Caco-2 (cell line): ENCODE measurements around the gene TMEM18. TPM values are rescaled to one million over a fixed set of nuclear protein-coding genes. Genes with fewer than 3 reads are reported as not detected.

Experiments
- BruUV-seq: library from RNA; stranded (reverse); fragments of 400-500 nt; replicated peaks from 2 replicates; lab custom pipeline; 2021; lab: Mats Ljungman, UMichigan
- CTCF ChIA-PET: fragments of 300-600 bp; sonication (Branson Sonifier 250); formaldehyde crosslinking; loops from one replicate; lab custom pipeline; 2022; ENCODE audit warnings: antibody characterized with exemption; lab: Charles Lee
- POLR2A ChIA-PET: fragments of 300-600 bp; sonication (Branson Sonifier 250); formaldehyde crosslinking; loops from one replicate; lab custom pipeline; 2022; ENCODE audit warnings: antibody characterized with exemption; lab: Charles Lee
- DNase-seq, 2 experiments: peaks; one replicate each; pipeline versions ENCODE4 v3.0.0 to v3.0.0-alpha.2; 2020 to 2022
- H3K27me3 ChIP-seq: replicated peaks from 2 replicates; pipeline ENCODE4 v1.6.0; 2011; ENCODE audit warnings: low read length; ENCODE audit not compliant: control insufficient read depth, insufficient read depth
- H3K36me3 ChIP-seq: 2 replicates; pipeline ENCODE4 v1.5.1; 2011; ENCODE audit warnings: low read length; ENCODE audit not compliant: control insufficient read depth, insufficient read depth
- H3K4me1 ChIP-seq: fragments of 250-450 bp; sonication (Bioruptor Pico); 2 replicates; pipeline ENCODE4 v1.5.1; 2020; ENCODE audit warnings: mild to moderate bottlenecking
- H3K4me3 ChIP-seq: 2 replicates; pipeline ENCODE4 v1.5.1; 2011; ENCODE audit warnings: low read depth, mild to moderate bottlenecking, control low read depth, low read length
- H3K9me3 ChIP-seq: fragments of 250-450 bp; sonication (Bioruptor Pico); 2 replicates; pipeline ENCODE4 v1.5.1; 2020; ENCODE audit warnings: mild to moderate bottlenecking, moderate library complexity
- H3K27ac Mint-ChIP-seq: one replicate; pipeline ENCODE4 v1.8.0; 2022; ENCODE audit warnings: mixed read lengths; ENCODE audit not compliant: unreplicated experiment
- H3K27me3 Mint-ChIP-seq: one replicate; pipeline ENCODE4 v1.8.0; 2022; ENCODE audit warnings: mixed read lengths; ENCODE audit not compliant: insufficient read depth, unreplicated experiment
- H3K36me3 Mint-ChIP-seq: one replicate; pipeline ENCODE4 v1.8.0; 2022; ENCODE audit warnings: mild to moderate bottlenecking, mixed read lengths; ENCODE audit not compliant: insufficient read depth, unreplicated experiment
- H3K4me1 Mint-ChIP-seq: one replicate; pipeline ENCODE4 v1.8.0; 2022; ENCODE audit warnings: low read depth, mixed read lengths; ENCODE audit not compliant: unreplicated experiment
- H3K4me3 Mint-ChIP-seq: one replicate; pipeline ENCODE4 v1.8.0; 2022; ENCODE audit warnings: mild to moderate bottlenecking, moderate library complexity, mixed read lengths; ENCODE audit not compliant: unreplicated experiment
- H3K9me3 Mint-ChIP-seq: one replicate; pipeline ENCODE4 v1.8.0; 2022; ENCODE audit warnings: mixed read lengths; ENCODE audit not compliant: unreplicated experiment
- CTCF ChIP-seq, 2 experiments: fragments of 200-600 bp in 1 of 2; IDR thresholded peaks; 1 replicate in 1 of 2; 2 replicates in 1 of 2; pipeline versions ENCODE4 v1.5.1 to v1.8.0; 2011 to 2022; ENCODE audit warnings: antibody characterized with exemption in 1 of 2, control low read depth in 1 of 2, inconsistent platforms in 1 of 2, low read depth in 1 of 2, low read length in 1 of 2, mild to moderate bottlenecking in 1 of 2, moderate library complexity in 1 of 2; ENCODE audit not compliant: insufficient read depth in 1 of 2, severe bottlenecking in 1 of 2, unreplicated experiment in 1 of 2
- intact Hi-C: fragments of 100-400 bp; cut with micrococcal nuclease; formaldehyde crosslinking; loops from one replicate; pipeline ENCODE4 v1.10.0; 2022; ENCODE audit not compliant: unreplicated experiment
- total RNA-seq: library from RNA; stranded (reverse); gene quantifications from 2 replicates; pipeline ENCODE4 v1.2.3, GENCODE V29; 2022

TMEM18 gene
- total RNA-seq, 1 experiment from 2014 or later = 22.9 TPM

- Mint-ChIP-seq H3K27ac (no peak overlapping the region), H3K4me1 (no peaks in the 10 kb centered on the region)
Observed at GRCh38 chr2:627926-628560, 49.2 kb downstream of the TMEM18 start.

GRCh38 chr2:627340-627709 is 49.9 kb downstream of the TMEM18 start:
- Mint-ChIP-seq H3K27me3 (peaks cover 19% of the 10 kb centered on the region), H3K9me3 (peaks cover 9% of the 10 kb centered on the region), H3K27ac (no peak overlapping the region), H3K4me1 (no peaks in the 10 kb centered on the region), H3K36me3 (peaks cover 6% of the 10 kb centered on the region), H3K4me3 (no peak overlapping the region)
- Histone ChIP-seq H3K36me3 (no peaks in the 10 kb centered on the region), H3K27me3 (no peaks in the 10 kb centered on the region; the same call in 1 of the 2 replicates), H3K4me1 (no peaks in the 10 kb centered on the region), H3K9me3 (0 out of 2 replicates have a peak, but pooled peaks cover 7% of the 10 kb centered on the region), H3K4me3 (no peak overlapping the region)
- CTCF ChIA-PET = no interaction called here
- no peak for DNase-seq
- intact Hi-C loops = no loop called here
- TF ChIP-seq CTCF (IDR thresholded peaks at IDR 0.05; ENCODE audit: insufficient read depth in 1 of 2, low read depth in 1 of 2, low read length in 1 of 2, severe bottlenecking in 1 of 2, unreplicated experiment in 1 of 2) = no peak
- BruUV-seq = no TSS peak
- POLR2A ChIA-PET = no interaction called here

More at GRCh38 chr2:627926-628560, 49.2 kb downstream of the TMEM18 start:
- Histone ChIP-seq H3K27me3 (no peaks in the 10 kb centered on the region; the same call in 1 of the 2 replicates), H3K36me3 (no peaks in the 10 kb centered on the region), H3K4me3 (no peak overlapping the region), H3K9me3 (0 out of 2 replicates have a peak, but pooled peaks cover 7% of the 10 kb centered on the region), H3K4me1 (no peaks in the 10 kb centered on the region)
- Mint-ChIP-seq H3K4me3 (no peak overlapping the region), H3K27me3 (peaks cover 20% of the 10 kb centered on the region), H3K36me3 (peaks cover 6% of the 10 kb centered on the region), H3K9me3 (peaks cover 9% of the 10 kb centered on the region)
- ChIA-PET POLR2A (no interaction called here), CTCF (no interaction called here)
- intact Hi-C loops = no loop called here
- DNase-seq = no peak
- no peak for TF ChIP-seq CTCF (IDR thresholded peaks at IDR 0.05; ENCODE audit: insufficient read depth in 1 of 2, low read depth in 1 of 2, low read length in 1 of 2, severe bottlenecking in 1 of 2, unreplicated experiment in 1 of 2)
- no TSS peak for BruUV-seq

- Histone ChIP-seq H3K4me3 (no peak overlapping the region), H3K27me3 (no peaks in the 10 kb centered on the region; the same call in 1 of the 2 replicates), H3K9me3 (0 out of 2 replicates have a peak, but pooled peaks cover 6% of the 10 kb centered on the region), H3K36me3 (no peaks in the 10 kb centered on the region), H3K4me1 (no peaks in the 10 kb centered on the region)
- Mint-ChIP-seq H3K9me3 (peaks cover 9% of the 10 kb centered on the region), H3K4me1 (no peaks in the 10 kb centered on the region), H3K36me3 (peaks cover 6% of the 10 kb centered on the region), H3K4me3 (no peak overlapping the region), H3K27me3 (peaks cover 19% of the 10 kb centered on the region), H3K27ac (no peak overlapping the region)
- TF ChIP-seq CTCF (IDR thresholded peaks at IDR 0.05; ENCODE audit: insufficient read depth in 1 of 2, low read depth in 1 of 2, low read length in 1 of 2, severe bottlenecking in 1 of 2, unreplicated experiment in 1 of 2) = no peak
- no peak for DNase-seq
- ChIA-PET POLR2A (no interaction called here), CTCF (no interaction called here)
- intact Hi-C loops = no loop called here
- BruUV-seq = no TSS peak
Observed at GRCh38 chr2:626491-627339, 50.5 kb downstream of the TMEM18 start.
